HCT116 (cell line): ENCODE measurements around the gene CHD1. TPM values are rescaled to one million over a fixed set of nuclear protein-coding genes. Genes with fewer than 3 reads are reported as not detected.

Experiments
- ATAC-seq: fragments of 200-7000 bp; cut with Tn5 transposase; 2 replicates; pipeline ENCODE4 v1.9.1; 2020; ENCODE audit warnings: mild to moderate bottlenecking, moderate library complexity
- BruUV-seq: library from RNA; stranded (reverse); fragments of 400-500 nt; replicated peaks from 2 replicates; lab custom pipeline; 2021; lab: Mats Ljungman, UMichigan
- CTCF ChIA-PET: fragments of 300-600 bp; sonication (Branson Sonifier 250); formaldehyde crosslinking; loops from one replicate; lab custom pipeline; 2021; ENCODE audit warnings: antibody characterized with exemption; lab: Charles Lee
- POLR2A ChIA-PET: fragments of 300-600, 350-600 bp; sonication (Branson Sonifier 250); formaldehyde crosslinking; loops from one replicate; lab custom pipeline; 2021; ENCODE audit warnings: antibody characterized with exemption; lab: Charles Lee
- RAD21 ChIA-PET, 2 experiments: fragments of 300-600 bp; sonication (Branson Sonifier 250); formaldehyde crosslinking; loops; one replicate each; lab custom pipeline; 2023; ENCODE audit warnings: low total read pairs in 2 of 2; ENCODE audit not compliant: uncharacterized antibody in 2 of 2, unreplicated experiment in 2 of 2, low non-redundant PET in 1 of 2; lab: Charles Lee
- DNase-seq: peaks from one replicate; pipeline ENCODE4 v3.0.0-alpha.2; 2010; ENCODE audit warnings: low read depth, low spot score
- H2AFZ ChIP-seq: fragments of 200-600 bp; shearing (Covaris generic), sonication (generic); 2 replicates; pipeline ENCODE4 v1.6.1; 2017; ENCODE audit warnings: low read depth, mixed run types, mixed read lengths, antibody characterized with exemption, low read length; ENCODE audit not compliant: poor library complexity, severe bottlenecking
- H3K27ac ChIP-seq: 2 replicates; pipeline ENCODE4 v1.5.1; 2012; ENCODE audit warnings: low read depth, low read length
- H3K27me3 ChIP-seq: fragments of 200-600 bp; sonication (generic); 2 replicates; pipeline ENCODE4 v1.6.1; 2016; ENCODE audit warnings: mixed run types, low read length, mixed read lengths; ENCODE audit not compliant: insufficient read depth
- H3K36me3 ChIP-seq, 2 experiments: fragments of 200-500 bp in 1 of 2; fragments of 200-600 bp in 1 of 2; sonication (Bioruptor generic) in 1 of 2; sonication (generic) in 1 of 2; 2 replicates each; pipeline versions ENCODE4 v1.5.1 to v1.6.1; 2014 to 2016; ENCODE audit warnings: low read length in 2 of 2, inconsistent platforms in 1 of 2, mixed read lengths in 1 of 2, mixed run types in 1 of 2; ENCODE audit not compliant: insufficient read depth in 2 of 2, control insufficient read depth in 1 of 2
- H3K4me1 ChIP-seq, 2 experiments: fragments of 200-600 bp in 1 of 2; sonication (generic) in 1 of 2; 2 replicates each; pipeline versions ENCODE4 v1.5.1 to v1.6.1; 2012 to 2017; ENCODE audit warnings: low read length in 2 of 2, inconsistent platforms in 1 of 2, mild to moderate bottlenecking in 1 of 2, mixed read lengths in 1 of 2, mixed run types in 1 of 2, moderate library complexity in 1 of 2; ENCODE audit not compliant: insufficient read depth in 2 of 2, control insufficient read depth in 1 of 2
- H3K4me2 ChIP-seq: fragments of 200-600 bp; sonication (generic); 2 replicates; pipeline ENCODE4 v1.6.1; 2017; ENCODE audit warnings: mixed run types, low read length, mixed read lengths
- H3K4me3 ChIP-seq, 2 experiments: fragments of 200-600 bp in 1 of 2; sonication (generic) in 1 of 2; replicated peaks in 1 of 2; 2 replicates each; pipeline ENCODE4 v1.5.1; 2011 to 2016; ENCODE audit warnings: low read length in 2 of 2, control low read depth in 1 of 2, low read depth in 1 of 2, mild to moderate bottlenecking in 1 of 2, mixed read lengths in 1 of 2, mixed run types in 1 of 2
- H3K79me2 ChIP-seq: fragments of 200-600 bp; sonication (generic); 2 replicates; pipeline ENCODE4 v1.6.1; 2017; ENCODE audit warnings: mild to moderate bottlenecking, mixed run types, low read length, moderate library complexity, mixed read lengths; ENCODE audit not compliant: insufficient read depth
- H3K9ac ChIP-seq: fragments of 200-600 bp; sonication (generic); 2 replicates; pipeline ENCODE4 v1.6.1; 2016; ENCODE audit warnings: low read length, mixed read lengths
- H3K9me2 ChIP-seq: fragments of 200-600 bp; sonication (generic), shearing (Covaris generic); 2 replicates; pipeline ENCODE4 v1.6.1; 2017; ENCODE audit warnings: mixed run types, mild to moderate bottlenecking, moderate library complexity; ENCODE audit not compliant: insufficient read depth
- H3K9me3 ChIP-seq, 2 experiments: fragments of 200-500 bp in 1 of 2; fragments of 200-600 bp in 1 of 2; sonication (Bioruptor generic) in 1 of 2; sonication (generic) in 1 of 2; 2 replicates each; pipeline ENCODE4 v1.6.1; 2014 to 2017; ENCODE audit warnings: low read length in 2 of 2, mixed read lengths in 2 of 2, inconsistent platforms in 1 of 2, low read depth in 1 of 2, mild to moderate bottlenecking in 1 of 2, mixed run types in 1 of 2, moderate library complexity in 1 of 2; ENCODE audit not compliant: control insufficient read depth in 1 of 2, insufficient read depth in 1 of 2
- H4K20me1 ChIP-seq: fragments of 200-600 bp; sonication (generic), shearing (Covaris generic); 2 replicates; pipeline ENCODE4 v1.6.1; 2017; ENCODE audit warnings: mixed run types, mild to moderate bottlenecking, moderate library complexity; ENCODE audit not compliant: insufficient read depth
- CEBPB ChIP-seq: IDR thresholded peaks from 2 replicates; pipeline ENCODE4 v1.6.1; 2012; ENCODE audit warnings: low read depth
- EZH2 ChIP-seq: fragments of 200-600 bp; sonication (generic); IDR thresholded peaks from 2 replicates; pipeline ENCODE4 v1.6.1; 2017; ENCODE audit warnings: antibody characterized with exemption, mixed run types
- EZH2phosphoT487 ChIP-seq: fragments of 200-600 bp; IDR thresholded peaks from 2 replicates; pipeline ENCODE4 v1.6.1; 2018; ENCODE audit warnings: antibody characterized with exemption, borderline replicate concordance
- ZNF274 ChIP-seq: fragments of 200-500 bp; sonication (Bioruptor generic); IDR thresholded peaks from 2 replicates; pipeline ENCODE4 v1.6.1; 2014; ENCODE audit warnings: mild to moderate bottlenecking, low read depth, low read length, inconsistent platforms
- intact Hi-C: fragments of 100-400 bp; cut with micrococcal nuclease; formaldehyde crosslinking; loops from 2 replicates; pipeline ENCODE4 v1.10.0; 2022
- total RNA-seq: library from RNA; stranded (reverse); gene quantifications from one replicate; pipeline ENCODE4 v1.2.1, GENCODE V29; 2021; ENCODE audit not compliant: unreplicated experiment

The CHD1 gene
- total RNA-seq, 1 experiment from 2014 or later = 43.9 TPM

GRCh38 chr5:98968056-98968564, 39.3 kb upstream of the CHD1 start:
- no peaks in the 10 kb centered on the region for H4K20me1 ChIP-seq
- ChIA-PET RAD21 (no interaction called here), CTCF (no interaction called here), POLR2A (no interaction called here)
- H3K79me2 ChIP-seq = no peaks in the 10 kb centered on the region
- no peak overlapping the region for H3K27ac ChIP-seq
- no peaks in the 10 kb centered on the region for H3K9me2 ChIP-seq
- ATAC-seq (no peak), DNase-seq (no peak)
- BruUV-seq = no TSS peak
- no peak for TF ChIP-seq EZH2
- TF ChIP-seq ZNF274 = no peak
- no peaks in the 10 kb centered on the region for H3K9me3 ChIP-seq
- H3K36me3 ChIP-seq = no peaks in the 10 kb centered on the region
- no peak overlapping the region for H3K4me3 ChIP-seq
- intact Hi-C loops = no loop called here
- H2AFZ ChIP-seq = no peak overlapping the region
- H3K4me1 ChIP-seq = no peaks in the 10 kb centered on the region
- H3K4me2 ChIP-seq = no peak overlapping the region
- H3K9ac ChIP-seq = no peak overlapping the region
- no peaks in the 10 kb centered on the region for H3K27me3 ChIP-seq

- DNase-seq (no peak), ATAC-seq (no peak)
- Histone ChIP-seq H3K9me2 (no peaks in the 10 kb centered on the region), H3K9me3 (no peaks in the 10 kb centered on the region), H2AFZ (no peak overlapping the region), H3K4me2 (no peak overlapping the region), H3K4me1 (no peaks in the 10 kb centered on the region), H3K36me3 (no peaks in the 10 kb centered on the region), H3K79me2 (no peaks in the 10 kb centered on the region), H3K4me3 (no peak overlapping the region), H3K27me3 (no peaks in the 10 kb centered on the region), H3K9ac (no peak overlapping the region), H3K27ac (no peak overlapping the region), H4K20me1 (no peaks in the 10 kb centered on the region)
- intact Hi-C loops = no loop called here
- no TSS peak for BruUV-seq
- TF ChIP-seq CEBPB (no peak), EZH2phosphoT487 (no peak)
- RAD21 ChIA-PET = no interaction called here
- CTCF ChIA-PET = no interaction called here
- POLR2A ChIA-PET = no interaction called here
Observed at GRCh38 chr5:98965226-98965625, 36.4 kb upstream of the CHD1 start.
